Measurements from ENCODE around the gene ZNF221.
A peak's percentile ranks its signal among the peaks of the same experiment; 100 is the strongest.

The ZNF221 gene

GRCh38 chr19:43976732-43977131 lies 25.7 kb downstream of the ZNF221 start:
- CTCF ChIA-PET, result no interaction called here
- no peak for TF ChIP-seq CTCF (IDR thresholded peaks at IDR 0.05; ENCODE audit: insufficient read depth, low read length, missing control alignments)
- POLR2A ChIA-PET, result no interaction called here
- H3K4me3 ChIP-seq (ENCODE audit: low read depth, low read length), result no peak overlapping the region
- DNase-seq (ENCODE audit: low read depth, low spot score), result no peak

- peak overlapping the region; percentile 94 for H3K4me3 ChIP-seq (ENCODE audit: low read depth, low read length)
- ChIA-PET POLR2A (interaction anchor here (0.6 to 0.7 kb wide), 2 partner anchors 273 to 417 kb away, joined by 3 read pairs; no protein-coding TSS in a partner anchor), CTCF (interaction anchor here (0.6 kb wide), 1 partner anchor 12 kb away, joined by 3 read pairs; no protein-coding TSS in a partner anchor)
- TF ChIP-seq CTCF (IDR thresholded peaks at IDR 0.05; ENCODE audit: insufficient read depth, low read length, missing control alignments), result no peak
- DNase-seq (ENCODE audit: low read depth, low spot score), result no peak
These were observed 32.5 kb downstream of the ZNF221 start for GRCh38 chr19:43983544-43983911.

GRCh38 chr19:43983912-43984686 lies 33.1 kb downstream of the ZNF221 start, which contains the start of gene ZNF155:
Gene ZNF155 (plus strand): TSS chr19:43984188. CDS start chr19:43988544, 4,356 bp downstream.
- DNase-seq (ENCODE audit: low read depth, low spot score), result peak; percentile 88
- TF ChIP-seq CTCF (IDR thresholded peaks at IDR 0.05; ENCODE audit: insufficient read depth, low read length, missing control alignments), result no peak
- peak within 1 kb of the TSS; percentile 94 for H3K4me3 ChIP-seq (ENCODE audit: low read depth, low read length)
- POLR2A ChIA-PET, result interaction anchor here (0.6 to 0.7 kb wide), 2 partner anchors 273 to 417 kb away, joined by 3 read pairs; no protein-coding TSS in a partner anchor
- CTCF ChIA-PET, result interaction anchor here (1.2 kb wide), 1 partner anchor 18 kb away, joined by 3 read pairs; no protein-coding TSS in a partner anchor

- no peak for DNase-seq (ENCODE audit: low read depth, low spot score)
- peak overlapping the region; percentile 94 for H3K4me3 ChIP-seq (ENCODE audit: low read depth, low read length)
- ChIA-PET POLR2A (no interaction called here), CTCF (interaction anchor here (1.2 kb wide), 1 partner anchor 17 kb away, joined by 3 read pairs; no protein-coding TSS in a partner anchor)
- no peak for TF ChIP-seq CTCF (IDR thresholded peaks at IDR 0.05; ENCODE audit: insufficient read depth, low read length, missing control alignments)
These were observed 33.6 kb downstream of the ZNF221 start for GRCh38 chr19:43984687-43985000.

GRCh38 chr19:43997631-43998290 lies 46.7 kb downstream of the ZNF221 start:
- H3K4me3 ChIP-seq (ENCODE audit: low read depth, low read length), result no peak overlapping the region
- POLR2A ChIA-PET, result no interaction called here
- CTCF ChIA-PET, result no interaction called here
- DNase-seq (ENCODE audit: low read depth, low spot score), result no peak
- TF ChIP-seq CTCF (IDR thresholded peaks at IDR 0.05; ENCODE audit: insufficient read depth, low read length, missing control alignments), result no peak

- ChIA-PET CTCF (interaction anchor here (0.7 to 1.3 kb wide), 2 partner anchors 18 to 22 kb away, joined by 3 to 4 read pairs; partner anchors contain the start of gene ZNF222), POLR2A (no interaction called here)
- no peak for TF ChIP-seq CTCF (IDR thresholded peaks at IDR 0.05; ENCODE audit: insufficient read depth, low read length, missing control alignments)
- peak overlapping the region; percentile 92 for H3K4me3 ChIP-seq (ENCODE audit: low read depth, low read length)
- no peak for DNase-seq (ENCODE audit: low read depth, low spot score)
These were observed 51.2 kb downstream of the ZNF221 start for GRCh38 chr19:44002212-44002565.
